GM23338 (cell line): Measurements from ENCODE around the gene LRRC28.

Experiments used
- CREB1 ChIP-seq: fragments of 250-450 bp; sonication (Bioruptor Pico); IDR thresholded peaks from 2 replicates; pipeline ENCODE4 v1.5.0; 2020; ENCODE audit warnings: low read depth, mild to moderate bottlenecking, moderate library complexity
- ETS1 ChIP-seq: IDR thresholded peaks from 2 replicates; pipeline ENCODE4 v1.6.1; 2016; ENCODE audit warnings: antibody characterized with exemption
- EZH2 ChIP-seq: fragments of 200-600 bp; sonication (generic); IDR thresholded peaks from one replicate; pipeline ENCODE4 v1.8.0; 2017; ENCODE audit warnings: antibody characterized with exemption, mild to moderate bottlenecking, low read depth; ENCODE audit not compliant: unreplicated experiment
- EZH2phosphoT487 ChIP-seq: fragments of 200-600 bp; sonication (generic); IDR thresholded peaks from one replicate; pipeline ENCODE4 v1.8.1; 2018; ENCODE audit warnings: antibody characterized with exemption; ENCODE audit not compliant: unreplicated experiment
- JUNB ChIP-seq: IDR thresholded peaks from one replicate; pipeline ENCODE4 v1.6.1; 2016; ENCODE audit warnings: antibody characterized with exemption; ENCODE audit not compliant: unreplicated experiment
- NANOG ChIP-seq: IDR thresholded peaks from 2 replicates; pipeline ENCODE4 v1.6.1; 2016; ENCODE audit warnings: antibody characterized with exemption, borderline replicate concordance
- POLR2AphosphoS5 ChIP-seq: IDR thresholded peaks from 2 replicates; pipeline ENCODE4 v1.6.1; 2016; ENCODE audit warnings: antibody characterized with exemption, low read depth
- REST ChIP-seq: IDR thresholded peaks from one replicate; pipeline ENCODE4 v1.6.1; 2018; ENCODE audit warnings: antibody characterized with exemption; ENCODE audit not compliant: unreplicated experiment
- STAT1 ChIP-seq: IDR thresholded peaks from one replicate; pipeline ENCODE4 v1.6.1; 2016; ENCODE audit warnings: antibody characterized with exemption; ENCODE audit not compliant: unreplicated experiment
- ZNF114 ChIP-seq: fragments of 250-450 bp; sonication (Bioruptor Pico); IDR thresholded peaks from 2 replicates; pipeline ENCODE4 v1.5.0; 2020; ENCODE audit warnings: mild to moderate bottlenecking, moderate library complexity
- TF ChIP-seq, protein P1 (sequence below), 2 experiments: fragments of 200-600 bp in 1 of 2; sonication (generic) in 1 of 2; conservative IDR thresholded peaks; 2 replicates each; pipeline versions ENCODE4 v1.5.1 to v1.6.1; 2016 to 2017; ENCODE audit warnings: antibody characterized with exemption in 2 of 2, low read depth in 2 of 2, mild to moderate bottlenecking in 2 of 2, moderate library complexity in 1 of 2

- TF ChIP-seq, protein P1, sequence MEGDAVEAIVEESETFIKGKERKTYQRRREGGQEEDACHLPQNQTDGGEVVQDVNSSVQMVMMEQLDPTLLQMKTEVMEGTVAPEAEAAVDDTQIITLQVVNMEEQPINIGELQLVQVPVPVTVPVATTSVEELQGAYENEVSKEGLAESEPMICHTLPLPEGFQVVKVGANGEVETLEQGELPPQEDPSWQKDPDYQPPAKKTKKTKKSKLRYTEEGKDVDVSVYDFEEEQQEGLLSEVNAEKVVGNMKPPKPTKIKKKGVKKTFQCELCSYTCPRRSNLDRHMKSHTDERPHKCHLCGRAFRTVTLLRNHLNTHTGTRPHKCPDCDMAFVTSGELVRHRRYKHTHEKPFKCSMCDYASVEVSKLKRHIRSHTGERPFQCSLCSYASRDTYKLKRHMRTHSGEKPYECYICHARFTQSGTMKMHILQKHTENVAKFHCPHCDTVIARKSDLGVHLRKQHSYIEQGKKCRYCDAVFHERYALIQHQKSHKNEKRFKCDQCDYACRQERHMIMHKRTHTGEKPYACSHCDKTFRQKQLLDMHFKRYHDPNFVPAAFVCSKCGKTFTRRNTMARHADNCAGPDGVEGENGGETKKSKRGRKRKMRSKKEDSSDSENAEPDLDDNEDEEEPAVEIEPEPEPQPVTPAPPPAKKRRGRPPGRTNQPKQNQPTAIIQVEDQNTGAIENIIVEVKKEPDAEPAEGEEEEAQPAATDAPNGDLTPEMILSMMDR (conservative IDR thresholded peaks at IDR 0.05; ENCODE audit: low read depth in 2 of 2), result no peak
- TF ChIP-seq POLR2AphosphoS5 (no peak), EZH2 (no peak), STAT1 (no peak), REST (no peak), NANOG (no peak), ETS1 (no peak), CREB1 (CRISPR knock-in tag) (no peak), EZH2phosphoT487 (no peak), JUNB (no peak), ZNF114 (CRISPR knock-in tag) (no peak)
These were observed 17.1 kb downstream of the LRRC28 start for GRCh38 chr15:99268431-99268830.
